Fibroblast of skin of right quadriceps (primary cell): ENCODE data around the gene KCNJ15.

Experiments used
- DNase-seq: peaks from one replicate; pipeline ENCODE4 v3.0.0-alpha.2; 2013

The KCNJ15 gene

GRCh38 chr21:38268864-38269575 is 12.2 kb downstream of the KCNJ15 start:
- no peak for DNase-seq

- DNase-seq, result peak; percentile 33
These were observed 12.8 kb downstream of the KCNJ15 start for GRCh38 chr21:38269576-38269936.

GRCh38 chr21:38272215-38272614 is 15.4 kb downstream of the KCNJ15 start:
- no peak for DNase-seq

GRCh38 chr21:38273745-38274542 is 17.2 kb downstream of the KCNJ15 start:
- peak; percentile 46 for DNase-seq

GRCh38 chr21:38277501-38278131 is 20.8 kb downstream of the KCNJ15 start:
- DNase-seq, result peak; percentile 100

GRCh38 chr21:38280454-38280853 is 23.7 kb downstream of the KCNJ15 start:
- no peak for DNase-seq

- no peak for DNase-seq
These were observed 24.1 kb downstream of the KCNJ15 start for GRCh38 chr21:38280867-38281266.

- peak; percentile 60 for DNase-seq
These were observed 26.1 kb downstream of the KCNJ15 start for GRCh38 chr21:38282921-38283320.

- no peak for DNase-seq
These were observed 27.4 kb downstream of the KCNJ15 start for GRCh38 chr21:38284216-38284615.

GRCh38 chr21:38286739-38287471 is 30.1 kb downstream of the KCNJ15 start:
- no peak for DNase-seq

GRCh38 chr21:38287476-38287875 is 30.7 kb downstream of the KCNJ15 start:
- DNase-seq, result no peak

- DNase-seq, result peak; percentile 99
These were observed 33.1 kb downstream of the KCNJ15 start for GRCh38 chr21:38289705-38290485.

GRCh38 chr21:38290809-38291208 is 34.0 kb downstream of the KCNJ15 start:
- no peak for DNase-seq

- no peak for DNase-seq
These were observed 35.1 kb downstream of the KCNJ15 start for GRCh38 chr21:38291874-38292273.

GRCh38 chr21:38293113-38293512 is 36.3 kb downstream of the KCNJ15 start:
- no peak for DNase-seq

- DNase-seq, result no peak
These were observed 37.0 kb downstream of the KCNJ15 start for GRCh38 chr21:38293765-38294164.

- no peak for DNase-seq
These were observed 37.8 kb downstream of the KCNJ15 start for GRCh38 chr21:38294609-38295008.

GRCh38 chr21:38295997-38296764 is 39.4 kb downstream of the KCNJ15 start:
- DNase-seq, result no peak

GRCh38 chr21:38297194-38297631 is 40.4 kb downstream of the KCNJ15 start:
- peak; percentile 92 for DNase-seq

GRCh38 chr21:38297871-38298270 is 41.1 kb downstream of the KCNJ15 start:
- DNase-seq, result no peak

GRCh38 chr21:38298832-38299231 is 42.0 kb downstream of the KCNJ15 start:
- DNase-seq, result no peak
